Endothelial cell of umbilical vein (primary cell): ENCODE results near the gene MMS22L.

ENCODE experiments used
- CTCF ChIP-seq, 2 donors: IDR thresholded peaks; 1 replicate in 1 of 2; 2 replicates in 1 of 2; pipeline ENCODE4 v1.5.1; 2011; ENCODE audit warnings: low read length in 2 of 2, mild to moderate bottlenecking in 2 of 2, moderate library complexity in 2 of 2, control low read depth in 1 of 2, inconsistent platforms in 1 of 2, low read depth in 1 of 2; ENCODE audit not compliant: insufficient read depth in 1 of 2; ENCODE audit errors: extremely low read depth in 1 of 2
- EZH2 ChIP-seq: IDR thresholded peaks from 2 replicates; pipeline ENCODE4 v1.6.1; 2012; ENCODE audit warnings: borderline replicate concordance, low read depth, mild to moderate bottlenecking, moderate library complexity, low read length, inconsistent platforms; ENCODE audit not compliant: severe bottlenecking
- FOS ChIP-seq: IDR thresholded peaks from 2 replicates; pipeline ENCODE4 v1.6.1; 2011; ENCODE audit warnings: mild to moderate bottlenecking, low read length, moderate library complexity, borderline replicate concordance; ENCODE audit not compliant: insufficient read depth
- JUN ChIP-seq: IDR thresholded peaks from 2 replicates; pipeline ENCODE4 v1.6.1; 2011; ENCODE audit warnings: borderline replicate concordance, low read depth; ENCODE audit not compliant: insufficient read length, insufficient read depth
- POLR2A ChIP-seq: IDR thresholded peaks from 2 replicates; pipeline ENCODE4 v1.6.1; 2012; ENCODE audit warnings: low read depth, mild to moderate bottlenecking, control low read depth, low read length
- POLR2AphosphoS5 ChIP-seq: IDR thresholded peaks from 2 replicates; pipeline ENCODE4 v1.6.1; 2012; ENCODE audit warnings: low read depth, mild to moderate bottlenecking, control low read depth, low read length, moderate library complexity; ENCODE audit not compliant: insufficient read depth
- TF ChIP-seq, protein P1 (sequence below): IDR thresholded peaks from 2 replicates; pipeline ENCODE4 v1.6.1; 2011; ENCODE audit not compliant: insufficient read depth, insufficient read length

- TF ChIP-seq POLR2AphosphoS5: no peak
- no peak for TF ChIP-seq CTCF (IDR thresholded peaks at IDR 0.05; ENCODE audit: extremely low read depth in 1 of 2, insufficient read depth in 1 of 2, low read depth in 1 of 2, low read length in 2 of 2)
- TF ChIP-seq EZH2: no peak
- TF ChIP-seq, protein P1, sequence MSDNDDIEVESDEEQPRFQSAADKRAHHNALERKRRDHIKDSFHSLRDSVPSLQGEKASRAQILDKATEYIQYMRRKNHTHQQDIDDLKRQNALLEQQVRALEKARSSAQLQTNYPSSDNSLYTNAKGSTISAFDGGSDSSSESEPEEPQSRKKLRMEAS: no peak
- no peak for TF ChIP-seq JUN
- TF ChIP-seq POLR2A: no peak
- TF ChIP-seq FOS: no peak
Observed at GRCh38 chr6:97214671-97215070, 68.3 kb downstream of the MMS22L start.
